OCI-LY7 (cell line): ENCODE results near the gene PAH. TPM values are rescaled to one million over a fixed set of nuclear protein-coding genes. Genes with fewer than 3 reads are reported as not detected.

Experiments
- BruUV-seq: library from RNA; stranded (reverse); fragments of 400-500 nt; replicated peaks from 2 replicates; lab custom pipeline; 2021; lab: Mats Ljungman, UMichigan
- CTCF ChIA-PET: fragments of 300-600 bp; sonication (Branson Sonifier 250); formaldehyde crosslinking; loops from one replicate; lab custom pipeline; 2022; ENCODE audit warnings: antibody characterized with exemption; ENCODE audit not compliant: unreplicated experiment; lab: Charles Lee
- POLR2A ChIA-PET: fragments of 300-600 bp; sonication (Branson Sonifier 250); formaldehyde crosslinking; loops from one replicate; lab custom pipeline; 2022; ENCODE audit warnings: antibody characterized with exemption; lab: Charles Lee
- DNase-seq: peaks from one replicate; pipeline ENCODE4 v3.0.0-alpha.2; 2015; ENCODE audit warnings: low spot score
- H2AFZ ChIP-seq: fragments of 200-600 bp; sonication (generic), shearing (Covaris generic); 2 replicates; pipeline ENCODE4 v1.6.1; 2014; ENCODE audit warnings: mild to moderate bottlenecking, antibody characterized with exemption, low read length, moderate library complexity
- H3K27ac ChIP-seq: fragments of 200-600 bp; sonication (generic); 2 replicates; pipeline ENCODE4 v1.5.1; 2014; ENCODE audit warnings: mixed run types, low read depth, mild to moderate bottlenecking, moderate library complexity, low read length, inconsistent platforms; ENCODE audit not compliant: poor library complexity, severe bottlenecking
- H3K36me3 ChIP-seq: fragments of 200-600 bp; sonication (generic); 2 replicates; pipeline ENCODE4 v1.6.1; 2014; ENCODE audit warnings: mild to moderate bottlenecking, antibody characterized with exemption, low read length, moderate library complexity, mixed read lengths; ENCODE audit not compliant: insufficient read depth
- H3K4me1 ChIP-seq: fragments of 200-600 bp; sonication (generic); 2 replicates; pipeline ENCODE4 v1.5.1; 2014; ENCODE audit warnings: mild to moderate bottlenecking, low read length; ENCODE audit not compliant: insufficient read depth, poor library complexity, severe bottlenecking
- H3K4me2 ChIP-seq: fragments of 200-600 bp; sonication (generic); 2 replicates; pipeline ENCODE4 v1.6.1; 2014; ENCODE audit warnings: mild to moderate bottlenecking, low read length
- H3K4me3 ChIP-seq: fragments of 200-600 bp; sonication (generic); 2 replicates; pipeline ENCODE4 v1.5.1; 2014; ENCODE audit warnings: mild to moderate bottlenecking, low read depth, low read length; ENCODE audit not compliant: poor library complexity, severe bottlenecking
- H3K79me2 ChIP-seq: fragments of 200-600 bp; sonication (generic); 2 replicates; pipeline ENCODE4 v1.6.1; 2016; ENCODE audit warnings: low read depth, mild to moderate bottlenecking, low read length, moderate library complexity, mixed read lengths; ENCODE audit not compliant: insufficient read depth
- H3K9me2 ChIP-seq: fragments of 200-600 bp; sonication (generic); 2 replicates; pipeline ENCODE4 v1.6.1; 2016; ENCODE audit warnings: mild to moderate bottlenecking, low read length, mixed read lengths; ENCODE audit not compliant: insufficient read depth
- H3K9me3 ChIP-seq: fragments of 200-600 bp; sonication (generic); 2 replicates; pipeline ENCODE4 v1.6.1; 2014; ENCODE audit warnings: mild to moderate bottlenecking, mixed run types, low read length, mixed read lengths
- H4K20me1 ChIP-seq: fragments of 200-600 bp; sonication (generic); 2 replicates; pipeline ENCODE4 v1.6.1; 2014; ENCODE audit warnings: mild to moderate bottlenecking, antibody characterized with exemption, low read length, moderate library complexity, mixed read lengths; ENCODE audit not compliant: insufficient read depth
- CTCF ChIP-seq: fragments of 200-600 bp; sonication (generic); conservative IDR thresholded peaks from 2 replicates; pipeline ENCODE4 v1.5.1; 2014; ENCODE audit warnings: mild to moderate bottlenecking, antibody characterized with exemption, low read length, moderate library complexity, mixed read lengths
- EZH2phosphoT487 ChIP-seq: fragments of 200-600 bp; sonication (generic); IDR thresholded peaks from 2 replicates; pipeline ENCODE4 v1.6.1; 2018; ENCODE audit warnings: low read depth, borderline replicate concordance, mild to moderate bottlenecking, mixed run types, antibody characterized with exemption, low read length, moderate library complexity, mixed read lengths
- intact Hi-C: fragments of 100-400 bp; cut with micrococcal nuclease; formaldehyde crosslinking; loops from one replicate; pipeline ENCODE4 v1.10.0; 2022; ENCODE audit not compliant: unreplicated experiment
- total RNA-seq, 2 experiments: library from RNA; depleted of rRNA in 1 of 2; stranded (reverse); fragments of >200 nt in 1 of 2; shearing (Covaris generic) in 1 of 2; gene quantifications; 2 replicates each; pipeline ENCODE4 v1.2.3, GENCODE V29; 2014 to 2022

Gene PAH
- total RNA-seq, 2 experiments from 2014 or later: not detected

GRCh38 chr12:102814691-102815367 is 102.2 kb downstream of the PAH start:
- TF ChIP-seq CTCF: no peak
- TF ChIP-seq EZH2phosphoT487: no peak
- no peak overlapping the region for H2AFZ ChIP-seq
- no peaks in the 10 kb centered on the region for H4K20me1 ChIP-seq
- H3K79me2 ChIP-seq: no peaks in the 10 kb centered on the region
- H3K4me1 ChIP-seq: no peaks in the 10 kb centered on the region
- no peak overlapping the region for H3K4me3 ChIP-seq
- CTCF ChIA-PET: no interaction called here
- no peaks in the 10 kb centered on the region for H3K9me2 ChIP-seq
- POLR2A ChIA-PET: no interaction called here
- no peak overlapping the region for H3K27ac ChIP-seq
- no peaks in the 10 kb centered on the region for H3K9me3 ChIP-seq
- DNase-seq: no peak
- H3K36me3 ChIP-seq: no peaks in the 10 kb centered on the region
- H3K4me2 ChIP-seq: no peak overlapping the region
- BruUV-seq: no TSS peak
- intact Hi-C loops: no loop called here

- DNase-seq: no peak
- H3K4me2 ChIP-seq: no peak overlapping the region
- no peak overlapping the region for H3K27ac ChIP-seq
- H3K4me3 ChIP-seq: no peak overlapping the region
- no peak for TF ChIP-seq EZH2phosphoT487
- intact Hi-C loops: no loop called here
- CTCF ChIA-PET: interaction anchor here (1.1 kb wide), 1 partner anchor 10 kb away, joined by 3 read pairs; no protein-coding TSS in a partner anchor
- H4K20me1 ChIP-seq: no peaks in the 10 kb centered on the region
- H3K9me3 ChIP-seq: no peaks in the 10 kb centered on the region
- no peaks in the 10 kb centered on the region for H3K36me3 ChIP-seq
- no TSS peak for BruUV-seq
- H3K9me2 ChIP-seq: no peaks in the 10 kb centered on the region
- no peaks in the 10 kb centered on the region for H3K4me1 ChIP-seq
- H3K79me2 ChIP-seq: no peaks in the 10 kb centered on the region
- H2AFZ ChIP-seq: no peak overlapping the region
- POLR2A ChIA-PET: no interaction called here
Observed at GRCh38 chr12:102812344-102812743, 104.7 kb downstream of the PAH start.

GRCh38 chr12:102811110-102811737 is 105.8 kb downstream of the PAH start:
- no peaks in the 10 kb centered on the region for H3K4me1 ChIP-seq
- no peak overlapping the region for H3K4me3 ChIP-seq
- no peaks in the 10 kb centered on the region for H3K9me2 ChIP-seq
- peak; percentile 29 for DNase-seq
- BruUV-seq: no TSS peak
- H3K27ac ChIP-seq: no peak overlapping the region
- no peaks in the 10 kb centered on the region for H3K36me3 ChIP-seq
- intact Hi-C loops: no loop called here
- no peak overlapping the region for H2AFZ ChIP-seq
- H4K20me1 ChIP-seq: no peaks in the 10 kb centered on the region
- no peaks in the 10 kb centered on the region for H3K9me3 ChIP-seq
- ChIA-PET CTCF (interaction anchor here (1.1 kb wide), 1 partner anchor 11 kb away, joined by 3 read pairs; no protein-coding TSS in a partner anchor), POLR2A (interaction anchor here (0.6 to 1.5 kb wide), 2 partner anchors 15 to 488 kb away, joined by 3 read pairs; no protein-coding TSS in a partner anchor)
- TF ChIP-seq CTCF (peak; percentile 73), EZH2phosphoT487 (no peak)
- no peak overlapping the region for H3K4me2 ChIP-seq
- no peaks in the 10 kb centered on the region for H3K79me2 ChIP-seq
